ENCODE results near the gene AGTPBP1. TPM values are rescaled to one million over a fixed set of nuclear protein-coding genes. Genes with fewer than 3 reads are reported as not detected.
A peak's percentile ranks its signal among the peaks of the same experiment; 100 is the strongest.

Gene AGTPBP1
- total RNA-seq, 3 donors from 2014 or later (not counting 1 experiment from before 2014, with no cell fraction given) = 140 to 150 (median 140) TPM

DNA sequence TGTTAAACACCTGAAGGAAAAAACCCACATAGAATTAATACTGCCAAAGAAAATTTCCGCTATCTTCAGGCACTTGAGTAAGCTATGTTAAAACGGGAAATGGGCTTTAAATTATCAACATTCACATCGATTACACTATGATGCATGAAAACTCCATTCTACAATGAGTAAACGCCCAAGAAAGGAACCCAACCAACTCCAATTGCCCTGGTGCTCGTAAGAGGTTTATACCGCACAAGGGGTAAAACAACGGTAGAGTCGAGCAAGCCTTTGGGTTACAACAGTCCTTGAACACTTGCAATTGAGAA, 1.0 kb downstream of the AGTPBP1 start:
- peaks cover 26% of the 10 kb centered on the region for H3K4me1 ChIP-seq (ENCODE audit: control insufficient read depth, insufficient read depth, low read length)
- peak overlapping the region; percentile 93 for H3K4me3 Mint-ChIP-seq
- H3K9me3 Mint-ChIP-seq = no peaks in the 10 kb centered on the region
- peak overlapping the region; percentile 87 for H3K4me3 ChIP-seq (ENCODE audit: low read length)
- no peaks in the 10 kb centered on the region for H3K27me3 Mint-ChIP-seq (ENCODE audit: low read depth in 2 of 2)
- no peaks in the 10 kb centered on the region for H3K36me3 Mint-ChIP-seq
- H3K27me3 ChIP-seq (ENCODE audit: control insufficient read depth, insufficient read depth, low read length) = no peaks in the 10 kb centered on the region
- H3K36me3 ChIP-seq (ENCODE audit: control insufficient read depth, insufficient read depth, low read length) = no peaks in the 10 kb centered on the region
- intact Hi-C loops (cut with micrococcal nuclease) = loop anchor here (1.0 kb wide), 2 partner anchors 14 to 24 kb away; no protein-coding TSS in a partner anchor
- ATAC-seq (no peak), DNase-seq (no peak)
- TF ChIP-seq, protein P1, sequence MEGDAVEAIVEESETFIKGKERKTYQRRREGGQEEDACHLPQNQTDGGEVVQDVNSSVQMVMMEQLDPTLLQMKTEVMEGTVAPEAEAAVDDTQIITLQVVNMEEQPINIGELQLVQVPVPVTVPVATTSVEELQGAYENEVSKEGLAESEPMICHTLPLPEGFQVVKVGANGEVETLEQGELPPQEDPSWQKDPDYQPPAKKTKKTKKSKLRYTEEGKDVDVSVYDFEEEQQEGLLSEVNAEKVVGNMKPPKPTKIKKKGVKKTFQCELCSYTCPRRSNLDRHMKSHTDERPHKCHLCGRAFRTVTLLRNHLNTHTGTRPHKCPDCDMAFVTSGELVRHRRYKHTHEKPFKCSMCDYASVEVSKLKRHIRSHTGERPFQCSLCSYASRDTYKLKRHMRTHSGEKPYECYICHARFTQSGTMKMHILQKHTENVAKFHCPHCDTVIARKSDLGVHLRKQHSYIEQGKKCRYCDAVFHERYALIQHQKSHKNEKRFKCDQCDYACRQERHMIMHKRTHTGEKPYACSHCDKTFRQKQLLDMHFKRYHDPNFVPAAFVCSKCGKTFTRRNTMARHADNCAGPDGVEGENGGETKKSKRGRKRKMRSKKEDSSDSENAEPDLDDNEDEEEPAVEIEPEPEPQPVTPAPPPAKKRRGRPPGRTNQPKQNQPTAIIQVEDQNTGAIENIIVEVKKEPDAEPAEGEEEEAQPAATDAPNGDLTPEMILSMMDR (IDR thresholded peaks at IDR 0.05) = no peak
- H3K9me3 ChIP-seq (ENCODE audit: control insufficient read depth, insufficient read depth, low read length) = no peaks in the 10 kb centered on the region
- 2% methylated on average over 7 of the region's 8 CpGs for WGBS (ENCODE audit: insufficient coverage)
- peaks cover 63 to 68% of the 10 kb centered on the region in 2 donors for H3K4me1 Mint-ChIP-seq
- peak overlapping the region; percentile 92 for H3K27ac ChIP-seq (ENCODE audit: low read length)
- peak overlapping the region; percentile 91 to 94 for H3K27ac Mint-ChIP-seq

DNA sequence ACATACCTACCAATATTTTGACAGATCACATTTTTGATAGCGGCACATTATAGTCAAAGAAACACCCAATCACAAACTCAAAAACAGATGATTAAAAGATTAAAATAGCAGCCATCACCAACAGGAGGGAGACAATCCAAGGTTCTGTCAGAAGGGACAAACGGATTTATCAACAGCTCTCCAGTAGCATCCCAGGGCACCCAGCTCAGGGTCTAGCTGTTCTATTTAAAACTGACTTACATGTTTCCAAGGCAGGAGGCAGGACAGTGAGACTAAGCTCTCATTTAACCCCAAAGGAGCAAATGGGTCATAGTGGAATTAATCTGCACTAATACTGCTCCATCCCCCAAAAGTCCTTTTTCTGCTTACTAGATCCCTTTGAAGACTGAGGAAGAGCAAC, 3.2 kb downstream of the AGTPBP1 start:
- Mint-ChIP-seq H3K27ac (peak overlapping the region in 1 of 2 donors; percentile 34), H3K4me1 (peaks cover 53 to 59% of the 10 kb centered on the region in 2 donors), H3K27me3 (ENCODE audit: low read depth in 2 of 2) (no peaks in the 10 kb centered on the region), H3K36me3 (no peaks in the 10 kb centered on the region), H3K4me3 (peak overlapping the region; percentile 64), H3K9me3 (no peaks in the 10 kb centered on the region)
- TF ChIP-seq, protein P1 (IDR thresholded peaks at IDR 0.05) = no peak
- WGBS (ENCODE audit: insufficient coverage) = 95% methylated on average over 2 of the region's 2 CpGs
- intact Hi-C loops (cut with micrococcal nuclease) = no loop called here
- Histone ChIP-seq H3K27me3 (ENCODE audit: control insufficient read depth, insufficient read depth, low read length) (no peaks in the 10 kb centered on the region), H3K36me3 (ENCODE audit: control insufficient read depth, insufficient read depth, low read length) (no peaks in the 10 kb centered on the region), H3K4me1 (ENCODE audit: control insufficient read depth, insufficient read depth, low read length) (peaks cover 15% of the 10 kb centered on the region), H3K4me3 (ENCODE audit: low read length) (no peak overlapping the region), H3K9me3 (ENCODE audit: control insufficient read depth, insufficient read depth, low read length) (no peaks in the 10 kb centered on the region), H3K27ac (ENCODE audit: low read length) (no peak overlapping the region)
- DNase-seq (no peak), ATAC-seq (no peak)

DNA sequence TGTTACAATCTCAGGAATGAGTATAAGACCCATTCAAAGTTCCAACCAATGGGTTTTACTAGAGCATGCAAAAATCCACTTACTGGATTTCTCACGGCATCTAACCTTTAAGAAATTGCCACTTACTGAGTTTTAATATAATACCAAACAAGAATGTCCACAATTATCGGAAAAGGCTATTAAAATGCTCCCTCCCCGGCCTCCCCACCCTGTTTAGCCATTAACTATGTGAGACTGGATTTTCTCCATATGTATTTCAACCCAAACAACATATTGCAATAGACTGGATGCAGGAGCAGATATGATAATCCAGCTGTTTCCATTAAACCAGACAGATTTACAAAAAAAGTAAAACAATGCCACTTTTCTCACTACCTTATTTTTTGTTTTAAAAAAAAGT, 4.1 kb downstream of the AGTPBP1 start:
- intact Hi-C loops (cut with micrococcal nuclease) = no loop called here
- Histone ChIP-seq H3K9me3 (ENCODE audit: control insufficient read depth, insufficient read depth, low read length) (no peaks in the 10 kb centered on the region), H3K4me3 (ENCODE audit: low read length) (no peak overlapping the region), H3K27me3 (ENCODE audit: control insufficient read depth, insufficient read depth, low read length) (no peaks in the 10 kb centered on the region), H3K4me1 (ENCODE audit: control insufficient read depth, insufficient read depth, low read length) (peaks cover 14% of the 10 kb centered on the region), H3K27ac (ENCODE audit: low read length) (no peak overlapping the region), H3K36me3 (ENCODE audit: control insufficient read depth, insufficient read depth, low read length) (no peaks in the 10 kb centered on the region)
- Mint-ChIP-seq H3K36me3 (no peaks in the 10 kb centered on the region), H3K4me1 (peaks cover 55 to 59% of the 10 kb centered on the region in 2 donors), H3K4me3 (no peak overlapping the region), H3K27ac (no peak overlapping the region), H3K27me3 (ENCODE audit: low read depth in 2 of 2) (no peaks in the 10 kb centered on the region), H3K9me3 (no peaks in the 10 kb centered on the region)
- WGBS (ENCODE audit: insufficient coverage) = 97% methylated on average over 3 of the region's 3 CpGs
- TF ChIP-seq, protein P1 (IDR thresholded peaks at IDR 0.05) = no peak
- ATAC-seq = no peak
- no peak for DNase-seq

DNA sequence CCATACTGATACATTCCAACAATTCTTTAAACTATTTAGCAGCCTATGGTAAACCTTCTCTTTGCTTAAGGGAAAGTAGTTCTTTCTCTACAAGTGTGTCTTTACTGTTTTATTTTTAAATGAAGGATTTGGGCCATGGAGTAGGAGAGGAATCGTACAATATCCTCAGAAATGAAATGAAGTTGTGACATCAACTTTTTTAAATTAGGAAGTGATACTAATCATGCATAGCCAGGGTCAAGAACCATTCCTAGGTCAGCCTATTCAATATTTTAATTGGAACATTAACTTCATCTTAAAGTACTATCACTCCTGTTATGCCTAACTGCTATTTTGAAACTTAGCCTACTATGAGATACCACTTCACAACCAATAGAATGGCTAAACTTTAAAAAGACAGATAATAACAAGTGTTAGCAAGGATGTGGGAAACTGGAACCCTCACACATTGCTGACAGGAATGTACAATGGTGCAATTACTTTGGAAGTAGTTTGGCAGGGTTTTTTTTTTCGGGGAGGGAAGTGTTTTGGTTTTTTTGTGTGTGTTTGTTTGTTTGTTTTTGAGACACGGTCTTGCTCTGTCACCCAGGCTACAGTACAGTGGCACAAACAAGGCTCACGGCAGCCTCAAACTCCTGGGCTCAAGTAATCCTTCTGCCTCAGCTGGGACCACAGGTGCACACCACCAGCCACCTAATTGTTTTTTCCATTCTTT, 10.7 kb downstream of the AGTPBP1 start:
- H3K27me3 Mint-ChIP-seq (ENCODE audit: low read depth in 2 of 2) = no peaks in the 10 kb centered on the region
- TF ChIP-seq, protein P1 (IDR thresholded peaks at IDR 0.05) = no peak
- H3K4me3 Mint-ChIP-seq = peak overlapping the region; percentile 47
- intact Hi-C loops (cut with micrococcal nuclease) = loop anchor here (2.0 kb wide), 1 partner anchor 14 kb away; no protein-coding TSS in a partner anchor
- Histone ChIP-seq H3K9me3 (ENCODE audit: control insufficient read depth, insufficient read depth, low read length) (no peaks in the 10 kb centered on the region), H3K36me3 (ENCODE audit: control insufficient read depth, insufficient read depth, low read length) (no peaks in the 10 kb centered on the region), H3K27me3 (ENCODE audit: control insufficient read depth, insufficient read depth, low read length) (no peaks in the 10 kb centered on the region), H3K27ac (ENCODE audit: low read length) (no peak overlapping the region), H3K4me3 (ENCODE audit: low read length) (no peak overlapping the region), H3K4me1 (ENCODE audit: control insufficient read depth, insufficient read depth, low read length) (peaks cover 17% of the 10 kb centered on the region)
- peaks cover 77 to 82% of the 10 kb centered on the region in 2 donors for H3K4me1 Mint-ChIP-seq
- 89% methylated on average over 4 of the region's 4 CpGs for WGBS (ENCODE audit: insufficient coverage)
- H3K36me3 Mint-ChIP-seq = no peaks in the 10 kb centered on the region
- peak overlapping the region; percentile 58 to 78 for H3K27ac Mint-ChIP-seq
- DNase-seq (no peak), ATAC-seq (no peak)
- no peaks in the 10 kb centered on the region for H3K9me3 Mint-ChIP-seq

All from natural killer cell (primary cell).